HG03378 (cell line): ENCODE results near the gene DOCK7.
"Not testable (repeated sequence)": the region's sequence is repeated elsewhere in the genome, so short reads cannot be mapped to it uniquely, and the experiment has no call there.

Source experiments
- ATAC-seq: cut with Tn5 transposase; IDR thresholded peaks from one replicate; pipeline ENCODE4 v1.9.1; 2021; ENCODE audit warnings: mild to moderate bottlenecking, moderate library complexity; ENCODE audit not compliant: unreplicated experiment

DOCK7 gene

DNA sequence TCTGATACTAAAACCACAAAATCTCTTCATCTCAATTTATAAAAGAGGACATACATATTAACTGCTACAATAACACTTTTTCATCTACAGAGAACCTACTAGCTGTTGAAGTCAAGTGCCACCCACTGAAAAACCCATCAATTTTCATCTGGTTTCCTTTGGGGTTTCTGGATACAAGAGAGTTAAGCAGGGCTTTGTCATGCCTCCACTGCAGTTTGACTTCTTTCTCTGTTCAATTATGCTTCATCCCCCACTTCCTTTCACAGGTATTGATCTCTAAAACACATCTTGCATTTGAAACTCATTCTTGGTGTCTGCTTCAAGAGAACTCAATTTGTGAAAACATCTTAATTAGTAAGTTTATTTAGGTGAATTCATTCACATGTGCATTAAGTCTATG lies 151.3 kb downstream of the DOCK7 start:
- ATAC-seq: no peak

DNA sequence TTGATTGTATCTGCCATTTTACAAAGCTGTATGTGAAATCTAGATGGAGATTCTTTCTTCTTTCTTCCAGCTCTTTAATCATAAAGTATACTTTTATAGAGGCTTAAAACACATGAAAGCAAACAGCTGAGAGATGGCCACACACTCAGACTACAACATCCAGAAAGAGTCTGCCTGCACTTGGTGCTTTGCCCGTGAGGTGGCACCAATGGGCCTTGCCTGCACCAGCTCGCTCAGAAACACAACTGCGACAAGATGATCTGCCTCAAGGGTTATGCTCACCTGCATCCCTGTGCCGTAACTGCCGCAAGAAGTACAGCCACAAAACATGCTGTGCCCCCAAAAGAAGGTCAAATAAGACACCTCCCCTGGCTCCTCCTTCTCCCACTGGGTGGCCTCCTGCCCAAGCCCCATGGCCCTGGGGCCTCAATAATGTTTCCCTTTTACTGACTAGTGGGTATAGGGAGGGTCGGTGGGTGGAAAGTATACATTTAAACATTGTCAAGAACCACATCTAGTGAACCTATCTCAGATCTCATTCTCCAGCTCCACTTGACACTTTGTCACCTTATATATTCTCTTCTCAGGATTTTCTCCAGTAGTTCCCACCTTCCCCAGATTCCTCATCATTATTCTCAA lies 157.6 kb downstream of the DOCK7 start:
- ATAC-seq: no peak

DNA sequence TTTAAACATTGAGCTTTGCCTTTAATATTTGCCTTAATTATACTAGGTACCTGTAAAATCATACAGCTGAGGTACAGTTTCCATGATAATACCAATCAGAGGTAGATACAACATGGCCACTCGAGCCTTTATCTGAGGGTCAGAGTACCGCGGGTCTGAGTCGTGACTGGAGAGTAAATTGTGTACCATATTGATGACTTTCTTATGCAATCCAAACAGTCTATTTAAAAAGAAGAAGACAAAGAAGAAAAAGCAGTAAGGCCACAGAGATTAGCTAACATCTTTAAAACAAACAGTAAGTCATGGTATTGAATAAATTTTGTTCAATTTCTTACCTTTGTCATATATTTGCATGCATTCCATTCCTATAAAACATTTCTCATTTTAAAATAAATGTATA lies 159.0 kb downstream of the DOCK7 start:
- no peak for ATAC-seq

DNA sequence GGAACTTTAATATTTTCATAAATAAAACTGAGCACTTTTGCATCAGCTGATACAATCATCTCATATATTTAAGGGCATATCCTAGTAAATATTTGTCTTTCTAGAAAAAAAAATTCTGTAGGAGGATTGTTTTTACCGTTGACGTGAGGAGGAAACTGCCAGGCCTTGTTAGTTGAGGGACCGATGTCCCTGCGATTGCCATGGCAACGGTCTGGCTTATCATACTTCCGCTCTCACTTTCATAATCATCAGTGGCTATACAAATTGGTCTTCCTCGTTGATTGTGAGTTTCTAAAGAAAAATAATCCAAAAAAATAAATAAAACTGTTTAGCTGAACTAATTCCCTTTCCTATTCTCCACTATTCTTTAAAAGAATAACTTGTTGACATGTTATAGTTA lies 160.2 kb downstream of the DOCK7 start:
- ATAC-seq: no peak

DNA sequence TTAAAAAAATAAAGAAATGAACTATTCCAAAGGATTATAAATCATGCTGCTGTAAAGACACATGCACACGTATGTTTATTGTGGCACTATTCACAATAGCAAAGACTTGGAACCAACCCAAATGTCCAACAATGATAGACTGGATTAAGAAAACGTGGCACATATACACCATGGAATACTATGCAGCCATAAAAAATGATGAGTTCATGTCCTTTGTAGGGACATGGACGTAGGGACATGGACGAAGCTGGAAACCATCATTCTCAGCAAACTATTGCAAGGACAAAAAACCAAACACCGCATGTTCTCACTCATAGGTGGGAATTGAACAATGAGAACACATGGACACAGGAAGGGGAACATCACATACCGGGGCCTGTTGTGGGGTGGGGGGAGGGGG lies 160.8 kb downstream of the DOCK7 start:
- not testable (repeated sequence) for ATAC-seq

DNA sequence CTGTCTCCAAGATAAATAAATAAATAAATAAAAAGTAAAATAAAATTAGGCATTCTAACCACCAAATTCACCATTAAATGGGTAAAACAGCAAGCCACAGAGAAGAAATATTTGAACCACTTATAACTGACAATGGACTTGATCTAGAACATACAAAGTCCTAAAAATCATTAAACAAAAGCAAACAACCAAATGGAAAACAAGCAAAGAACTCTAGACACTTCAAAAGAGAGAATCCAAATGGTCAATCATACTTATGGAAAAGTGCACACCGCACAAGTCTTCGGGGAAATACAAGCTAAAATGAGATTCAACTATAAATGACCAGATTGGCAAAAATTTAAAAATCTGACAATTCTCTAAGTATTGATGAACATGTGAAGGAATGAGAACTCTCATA lies 164.3 kb downstream of the DOCK7 start:
- no peak for ATAC-seq

DNA sequence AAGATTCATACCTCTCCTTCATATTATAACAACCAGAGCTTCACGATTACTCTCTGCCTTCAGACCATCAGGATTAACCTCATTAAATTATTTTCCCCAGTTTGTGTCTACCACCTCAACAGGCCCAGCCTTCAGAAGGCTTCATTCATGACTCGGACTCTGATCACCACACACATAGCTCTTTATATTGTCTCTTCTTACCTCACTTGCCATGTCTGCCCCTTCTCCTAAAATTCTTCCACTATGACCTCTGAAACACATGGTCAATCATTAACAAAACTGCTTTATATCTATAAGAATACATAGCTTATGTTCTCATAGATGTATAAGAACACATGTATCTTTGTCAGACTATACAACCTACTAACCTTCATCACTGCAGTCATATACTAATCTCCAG lies 171.6 kb downstream of the DOCK7 start:
- no peak for ATAC-seq

DNA sequence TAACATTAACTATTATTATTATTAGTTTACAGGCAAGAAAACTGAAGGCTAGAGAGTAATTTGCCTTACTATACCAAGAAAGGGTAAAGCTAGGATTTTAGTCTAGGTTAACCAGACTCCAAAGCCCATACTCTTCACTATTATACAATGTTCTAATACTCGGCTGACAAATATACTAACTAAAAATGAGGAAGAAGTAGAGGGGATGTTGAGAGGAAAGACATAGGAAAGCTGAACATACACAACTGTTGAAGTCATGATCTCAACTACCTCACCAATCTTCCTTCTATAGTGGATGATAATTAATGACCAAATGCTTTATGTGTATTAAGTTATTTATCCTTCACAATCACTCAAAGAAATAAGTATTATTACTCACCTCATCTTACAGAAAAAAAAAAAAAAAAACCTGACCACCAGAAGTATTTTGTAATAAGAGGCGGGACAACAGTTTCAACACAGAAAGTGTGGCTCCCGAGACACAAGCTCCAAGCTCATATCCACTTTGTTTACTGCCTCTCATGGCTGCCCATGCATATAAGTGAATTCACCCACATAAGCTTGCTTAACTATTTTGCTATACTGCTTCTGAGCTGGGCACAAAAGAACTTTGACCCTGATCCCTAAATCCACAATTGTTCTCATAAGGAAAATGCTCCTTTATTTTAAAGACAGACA lies 173.3 kb downstream of the DOCK7 start:
- ATAC-seq: no peak

DNA sequence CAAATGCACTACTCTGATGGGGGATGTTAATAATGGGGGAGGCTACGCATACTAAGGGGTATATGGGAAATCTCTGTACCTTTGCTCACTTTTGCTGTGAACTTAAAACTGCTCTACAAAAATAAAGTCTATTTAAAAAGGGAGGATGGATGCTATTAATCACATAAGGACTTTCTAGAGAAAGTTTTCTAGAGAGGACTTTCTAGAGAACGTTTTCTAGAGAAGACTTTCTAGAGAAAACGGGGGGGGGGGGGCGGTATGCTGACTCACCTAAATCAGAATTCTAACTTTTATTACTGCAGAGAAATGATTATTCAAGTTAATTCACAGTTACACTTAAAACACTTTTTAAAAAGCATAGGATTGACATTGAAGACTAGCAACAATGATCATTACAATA lies 175.2 kb downstream of the DOCK7 start:
- ATAC-seq: no peak

DNA sequence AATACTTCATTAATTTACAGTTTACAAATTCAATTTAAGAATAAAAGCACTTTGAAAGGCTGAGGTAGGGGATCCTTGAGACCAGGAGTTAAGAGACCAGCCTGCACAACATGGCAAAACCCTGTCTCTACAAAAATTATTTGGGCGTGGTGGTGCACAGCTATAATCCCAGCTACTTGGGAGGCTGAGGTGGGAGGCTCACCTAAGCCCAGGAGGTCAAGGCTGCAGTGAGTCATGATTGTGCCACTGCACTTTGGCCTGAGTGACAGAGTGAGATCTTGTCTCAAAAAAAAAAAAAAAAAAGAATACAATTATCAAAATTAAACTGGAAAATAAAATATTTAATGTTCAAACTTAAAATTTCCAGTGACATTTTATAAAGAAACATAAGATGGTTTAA lies 179.2 kb downstream of the DOCK7 start:
- ATAC-seq: no peak

DNA sequence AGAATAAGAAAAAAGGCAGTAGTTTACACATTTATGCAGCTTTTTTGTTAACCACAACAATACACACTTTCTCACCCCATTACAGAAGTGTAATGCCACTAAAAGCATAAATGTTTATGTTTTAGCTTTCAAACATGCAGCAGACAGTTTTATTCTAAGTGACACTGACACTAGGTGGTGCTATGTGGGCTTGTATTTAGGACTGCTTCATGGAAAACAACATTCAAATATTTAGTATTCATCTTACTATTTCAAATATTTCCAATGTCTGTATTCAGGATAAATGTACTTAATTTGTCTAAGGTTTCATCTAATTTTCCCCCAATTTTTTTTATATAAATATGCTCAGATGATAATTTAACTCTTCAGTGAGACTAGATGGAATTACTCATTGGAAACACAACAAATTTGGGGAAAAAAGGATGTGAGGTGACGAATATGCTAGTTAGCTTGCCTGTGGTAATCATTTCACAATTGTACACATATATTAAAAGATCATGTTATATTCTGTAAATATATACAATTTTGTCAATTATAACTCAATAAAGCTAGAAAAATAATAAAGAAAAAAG lies 179.9 kb downstream of the DOCK7 start:
- no peak for ATAC-seq

DNA sequence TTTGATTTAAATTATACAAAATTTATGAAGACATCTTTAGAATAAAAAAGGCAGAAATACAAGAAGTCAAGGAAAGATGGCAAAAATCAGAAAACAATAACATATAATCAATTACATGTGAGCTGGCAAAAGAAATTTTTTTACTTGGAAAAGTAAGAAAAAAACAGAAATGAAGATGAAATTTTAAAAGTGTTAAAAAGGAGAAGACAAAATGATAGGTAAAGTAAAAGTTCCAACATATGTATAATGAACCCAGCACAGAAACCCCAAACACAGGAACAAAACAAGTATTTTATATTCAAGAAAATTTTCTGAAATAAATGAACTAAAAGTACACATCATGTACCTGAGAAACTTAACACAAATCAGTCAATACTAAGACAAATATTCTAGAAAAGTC lies 188.0 kb downstream of the DOCK7 start:
- no peak for ATAC-seq

DNA sequence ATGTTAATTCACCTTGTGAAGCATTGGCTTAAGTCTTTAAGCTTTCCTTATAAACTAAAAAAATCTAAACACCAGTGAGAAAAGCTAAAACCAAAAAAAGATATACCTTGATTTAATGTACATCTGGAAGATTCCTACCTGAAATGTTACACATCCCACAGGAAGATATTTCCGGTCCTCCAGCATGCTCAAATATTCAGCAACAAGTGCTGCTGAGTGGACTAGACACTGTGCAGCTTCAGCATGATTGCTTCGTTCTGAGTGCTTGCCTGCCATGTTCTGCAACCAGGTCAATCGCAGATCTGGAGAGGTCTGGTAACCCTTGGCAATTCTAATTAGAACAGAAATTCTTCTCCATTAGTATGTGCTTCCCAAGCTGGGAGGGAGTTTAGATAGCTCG lies 194.0 kb downstream of the DOCK7 start:
- ATAC-seq: no peak

DNA sequence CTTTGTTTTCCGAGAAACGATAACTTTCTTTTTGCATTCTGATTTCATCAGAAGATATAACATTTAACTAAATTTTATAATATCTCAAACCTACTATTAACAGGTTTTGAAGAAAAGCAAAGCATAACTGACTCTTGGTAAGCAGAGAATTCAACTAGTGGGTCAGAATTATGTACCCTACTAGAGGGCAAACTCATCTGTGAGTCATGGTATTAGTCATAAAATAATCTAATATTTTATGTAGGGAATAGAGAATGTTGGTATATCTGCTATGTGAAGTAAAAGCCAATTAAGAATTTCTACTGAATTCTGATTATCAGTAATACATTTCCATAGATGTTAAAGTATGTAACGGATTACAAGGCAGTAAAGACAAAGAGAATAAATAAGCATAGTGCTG lies 194.5 kb downstream of the DOCK7 start:
- ATAC-seq: no peak

DNA sequence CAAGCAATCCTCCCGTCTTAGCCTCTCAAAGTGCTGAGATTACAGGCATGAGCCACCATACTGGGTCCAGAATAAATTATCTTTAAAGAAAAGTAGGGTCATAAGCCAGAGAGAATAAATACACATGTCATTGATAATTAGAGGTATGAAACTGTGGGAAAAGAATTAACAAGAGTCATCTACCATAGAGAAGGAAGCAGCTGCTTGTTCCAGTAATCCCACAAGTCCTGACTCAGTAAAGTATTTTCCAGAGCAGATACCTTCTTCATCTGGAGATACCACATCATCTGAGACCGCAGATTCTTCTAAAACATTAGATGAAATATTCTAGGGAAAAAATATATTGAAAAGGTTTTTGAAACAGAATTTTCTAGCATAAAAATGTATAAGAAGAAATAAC lies 195.7 kb downstream of the DOCK7 start:
- ATAC-seq: no peak

DNA sequence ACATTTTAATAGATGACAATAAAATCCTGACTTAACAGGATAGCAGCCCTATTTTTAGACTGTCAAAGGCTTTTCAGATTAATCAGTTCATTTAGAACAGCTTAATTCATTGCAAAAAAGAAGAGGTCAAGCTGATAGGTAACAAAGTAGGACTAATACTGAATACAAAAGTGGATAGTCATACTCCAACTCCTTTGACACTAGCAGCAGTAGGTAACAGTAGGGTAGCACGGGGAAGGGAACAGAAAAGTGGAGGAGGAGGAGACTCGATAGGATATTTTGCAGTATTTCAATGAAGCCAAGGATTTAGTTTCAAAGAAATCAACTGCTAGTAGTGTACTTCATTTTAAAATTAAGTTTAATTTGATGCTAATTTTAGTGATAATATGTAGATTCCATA lies 200.2 kb downstream of the DOCK7 start:
- ATAC-seq: no peak

DNA sequence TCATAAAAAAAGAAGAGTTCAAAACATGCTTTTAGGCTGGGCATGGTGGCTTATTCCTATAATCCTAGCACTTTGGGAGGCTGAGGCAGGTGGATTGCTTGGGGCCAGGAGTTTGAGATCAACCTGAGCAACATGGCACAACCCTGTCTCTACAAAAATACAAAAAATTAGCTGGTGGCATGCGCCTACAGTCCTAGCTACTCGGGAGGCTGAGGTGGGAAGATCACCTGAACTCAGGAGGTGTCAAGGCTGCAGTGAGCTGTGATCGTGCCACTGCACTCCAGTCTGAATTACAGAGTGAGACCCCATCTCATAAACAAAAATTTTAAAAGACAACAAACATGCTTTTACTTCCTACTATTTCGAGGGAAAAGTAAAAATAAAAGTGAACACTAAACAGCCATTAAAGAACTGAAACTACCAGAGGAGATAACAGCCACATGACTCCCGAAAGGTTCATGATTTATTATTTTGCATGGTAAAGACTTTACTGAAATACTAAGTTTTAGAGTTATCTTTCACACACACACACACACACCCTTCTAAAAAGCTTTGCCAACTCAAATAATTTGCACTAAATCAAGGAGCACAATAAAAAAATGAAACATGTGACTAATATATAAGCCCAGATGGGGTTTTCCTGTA lies 203.2 kb downstream of the DOCK7 start:
- ATAC-seq: no peak

DNA sequence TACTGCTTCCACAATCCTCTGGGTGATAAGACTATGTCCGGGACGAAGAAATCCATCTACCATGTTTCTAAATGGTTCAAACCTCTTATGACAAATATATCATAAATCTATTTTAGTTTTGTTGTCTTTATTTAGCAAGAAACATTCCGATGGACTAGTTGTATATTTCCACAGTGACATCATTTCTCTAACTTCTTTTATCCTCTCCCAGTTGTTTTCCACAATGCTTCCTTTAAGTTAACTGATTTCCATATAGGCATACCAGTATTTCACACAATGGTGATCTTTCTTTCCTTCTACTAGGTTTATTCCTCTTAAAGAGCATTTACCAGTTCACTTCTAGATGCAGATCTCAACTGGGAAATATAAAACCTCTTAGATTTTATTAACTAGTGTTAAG lies 206.5 kb downstream of the DOCK7 start:
- ATAC-seq: no peak

DNA sequence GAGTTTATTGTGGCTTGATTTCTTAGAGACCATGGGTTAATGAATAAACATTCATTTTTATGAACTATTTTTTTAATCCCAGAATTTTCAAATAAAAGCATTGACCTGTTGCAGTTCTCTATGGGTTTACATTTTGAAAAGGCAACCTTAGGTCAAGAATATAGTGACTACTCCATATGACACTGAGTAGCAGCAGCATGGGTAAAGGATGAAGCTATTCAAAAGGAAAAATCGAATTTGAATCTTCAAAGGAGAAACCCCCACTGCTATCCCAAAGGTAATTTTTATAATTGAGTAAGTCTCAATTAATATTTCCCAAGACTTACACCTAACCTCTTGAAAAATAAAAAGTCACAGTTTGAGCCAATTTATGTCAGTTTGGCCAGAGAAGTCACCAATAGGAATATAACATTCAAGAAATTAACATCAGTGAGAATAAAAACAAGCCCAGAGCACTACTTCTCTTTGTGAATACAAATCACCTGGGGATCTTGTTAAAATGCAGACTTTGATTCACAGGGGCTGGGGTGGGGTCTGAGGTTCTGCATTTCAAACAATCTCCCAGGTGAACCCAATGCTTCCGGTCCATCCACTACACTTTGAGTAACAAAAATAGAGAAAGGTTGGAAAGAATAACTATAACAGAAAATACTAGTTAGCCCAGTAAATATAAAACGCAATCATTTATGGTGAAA lies 211.5 kb downstream of the DOCK7 start:
- ATAC-seq: no peak

DNA sequence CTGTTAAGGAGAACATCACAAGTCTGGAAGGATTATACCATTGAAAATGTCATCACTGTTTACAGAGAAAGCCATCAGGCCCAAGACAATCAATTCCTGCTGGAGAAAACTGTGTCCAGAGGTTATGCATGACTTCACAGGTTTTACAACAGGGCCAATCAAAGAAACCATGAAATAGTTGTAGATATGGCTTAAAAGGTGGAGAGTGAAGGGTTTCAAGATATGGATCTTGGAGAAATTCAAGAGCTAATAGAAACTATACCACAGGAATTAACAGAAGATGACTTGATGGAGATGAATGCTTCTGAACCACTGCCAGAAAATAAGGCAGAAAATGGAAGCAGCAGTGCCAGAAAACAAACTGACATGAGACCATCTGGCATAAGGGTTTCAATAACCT lies 221.1 kb downstream of the DOCK7 start:
- no peak for ATAC-seq

DNA sequence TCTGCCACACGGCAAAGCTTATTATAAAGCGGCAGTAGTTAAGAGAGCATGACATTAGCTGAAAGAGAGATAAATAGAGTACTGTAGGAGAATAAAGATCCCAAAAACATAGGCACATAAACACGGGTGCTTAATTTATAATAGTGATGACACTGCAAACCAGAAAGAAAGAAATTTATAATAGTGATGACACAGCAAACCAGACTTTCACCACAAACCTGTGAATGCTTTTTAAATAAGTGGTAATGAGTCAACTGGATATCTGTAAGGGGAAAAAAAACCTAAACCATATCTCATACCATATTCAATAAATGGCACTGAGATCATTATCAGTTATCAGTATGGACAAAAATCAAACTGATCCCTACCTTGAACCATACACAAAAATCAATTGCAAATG lies 225.8 kb downstream of the DOCK7 start:
- ATAC-seq: no peak

DNA sequence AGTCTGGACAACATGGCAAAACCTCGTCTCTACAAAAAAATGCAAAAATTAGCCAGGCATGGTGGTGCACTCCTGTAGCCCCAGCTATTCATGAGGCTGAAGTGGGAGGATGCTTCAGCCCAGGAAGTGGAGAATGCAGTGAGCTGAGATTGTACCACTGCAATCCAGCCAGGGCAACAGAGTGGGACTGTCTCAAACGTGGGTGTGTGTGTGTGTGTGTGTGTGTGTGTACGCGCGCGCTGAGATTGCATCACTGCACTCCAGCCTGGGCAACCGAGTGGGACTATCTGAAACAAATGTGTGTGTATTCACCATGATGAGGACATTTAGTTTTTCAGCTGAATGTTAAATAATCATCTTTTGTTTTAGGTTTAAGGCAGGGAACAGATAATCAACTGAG lies 230.2 kb downstream of the DOCK7 start:
- ATAC-seq: no peak
